CD4-positive, alpha-beta T cell treated with Interleukin-6 for 4 hours (primary cell): ENCODE data around the gene THAP4.
A peak's percentile ranks its signal among the peaks of the same experiment; 100 is the strongest.

Experiments
- DNase-seq: peaks from one replicate; pipeline ENCODE4 v3.0.0-alpha.2; 2020; ENCODE audit warnings: mixed read lengths

Gene THAP4, protein sequence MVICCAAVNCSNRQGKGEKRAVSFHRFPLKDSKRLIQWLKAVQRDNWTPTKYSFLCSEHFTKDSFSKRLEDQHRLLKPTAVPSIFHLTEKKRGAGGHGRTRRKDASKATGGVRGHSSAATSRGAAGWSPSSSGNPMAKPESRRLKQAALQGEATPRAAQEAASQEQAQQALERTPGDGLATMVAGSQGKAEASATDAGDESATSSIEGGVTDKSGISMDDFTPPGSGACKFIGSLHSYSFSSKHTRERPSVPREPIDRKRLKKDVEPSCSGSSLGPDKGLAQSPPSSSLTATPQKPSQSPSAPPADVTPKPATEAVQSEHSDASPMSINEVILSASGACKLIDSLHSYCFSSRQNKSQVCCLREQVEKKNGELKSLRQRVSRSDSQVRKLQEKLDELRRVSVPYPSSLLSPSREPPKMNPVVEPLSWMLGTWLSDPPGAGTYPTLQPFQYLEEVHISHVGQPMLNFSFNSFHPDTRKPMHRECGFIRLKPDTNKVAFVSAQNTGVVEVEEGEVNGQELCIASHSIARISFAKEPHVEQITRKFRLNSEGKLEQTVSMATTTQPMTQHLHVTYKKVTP

DNA sequence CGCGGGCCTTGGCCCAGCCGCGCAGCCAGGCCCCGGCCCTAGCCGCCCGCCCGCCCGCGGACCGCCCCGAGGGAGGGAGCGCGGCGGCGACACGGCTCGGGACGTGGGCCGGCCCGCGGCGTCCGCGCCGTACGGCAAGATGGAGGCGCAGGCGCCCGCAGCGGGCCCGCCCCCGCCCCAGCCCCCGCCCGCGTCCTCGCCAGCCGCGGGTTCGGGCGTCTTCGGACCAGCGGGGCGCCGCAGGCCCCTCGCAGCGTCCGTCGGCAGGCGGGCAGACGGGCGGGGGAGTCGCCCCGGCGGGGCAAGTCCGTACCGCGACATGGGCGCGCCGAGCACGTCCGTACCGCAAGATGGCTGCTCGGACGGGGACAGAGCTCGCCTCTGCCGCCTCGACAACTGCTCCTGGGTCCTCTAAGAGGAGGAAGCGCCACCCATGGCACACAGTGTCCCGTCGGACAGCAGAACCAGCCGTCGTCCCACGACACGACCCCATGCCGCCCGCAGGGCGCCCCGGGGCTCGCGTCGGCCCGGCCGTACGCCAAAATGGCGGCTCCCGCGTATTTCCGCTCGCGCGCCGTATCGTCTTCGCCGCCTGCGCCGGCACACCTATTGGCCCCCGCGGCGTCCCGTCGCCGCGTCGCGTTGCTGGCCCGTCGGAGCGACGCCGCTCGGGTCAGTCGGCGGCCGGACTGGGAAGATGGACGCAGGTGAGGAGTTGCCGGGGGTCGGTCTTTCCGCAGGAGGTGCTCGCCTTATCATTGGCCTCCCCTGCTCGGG is at the start of gene THAP4, which contains the start of gene ATG4B:
Gene THAP4 (minus strand): TSS at position 141 of the 777 bp plus-strand sequence. CDS start 141 bp downstream, outside the sequence.
Gene ATG4B (plus strand): TSS at position 676 of the 777 bp plus-strand sequence. CDS start 22 bp downstream, at position 698.
- peak; percentile 79 for DNase-seq

DNA sequence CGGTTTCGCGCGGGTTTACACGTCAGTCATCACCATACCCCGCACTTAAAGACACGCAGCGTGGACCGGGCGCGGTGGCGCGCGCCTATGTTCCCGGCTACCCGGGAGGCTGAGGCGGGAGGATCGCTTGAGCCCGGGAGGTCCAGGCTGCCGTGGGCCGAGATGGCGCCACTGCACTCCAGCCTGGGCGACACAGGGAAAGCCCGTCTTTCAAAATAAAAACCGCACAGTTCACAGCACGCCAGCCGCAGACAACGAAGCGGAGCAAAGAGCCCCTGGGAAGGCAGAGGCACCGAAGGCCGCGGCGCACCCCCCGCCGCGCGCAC is 49.3 kb upstream of the THAP4 start:
- no peak for DNase-seq

- DNase-seq = no peak
Observed at GRCh38 chr2:241680827-241681599, 44.1 kb upstream of the THAP4 start.

DNA sequence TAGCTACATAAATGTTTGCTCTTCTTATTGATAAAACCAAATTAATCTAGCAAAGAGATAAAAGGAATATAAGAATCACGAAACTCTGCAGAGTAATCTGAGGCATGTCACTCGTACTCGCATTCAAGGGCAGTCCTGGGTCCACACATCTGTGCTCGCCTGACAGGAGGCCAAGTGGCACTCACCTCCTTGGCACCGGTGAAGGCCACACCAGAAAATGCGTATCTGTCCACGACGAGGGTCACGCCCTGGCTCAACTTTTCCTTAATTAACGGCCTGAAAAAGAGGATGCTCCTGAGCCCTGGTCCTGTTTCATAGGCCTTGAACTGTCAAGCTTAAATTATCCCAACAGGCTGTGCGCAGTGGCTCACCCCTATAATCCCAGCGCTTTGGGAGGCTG is 43.1 kb upstream of the THAP4 start:
- DNase-seq = no peak

- DNase-seq = no peak
Observed at GRCh38 chr2:241678784-241679540, 42.0 kb upstream of the THAP4 start.

DNA sequence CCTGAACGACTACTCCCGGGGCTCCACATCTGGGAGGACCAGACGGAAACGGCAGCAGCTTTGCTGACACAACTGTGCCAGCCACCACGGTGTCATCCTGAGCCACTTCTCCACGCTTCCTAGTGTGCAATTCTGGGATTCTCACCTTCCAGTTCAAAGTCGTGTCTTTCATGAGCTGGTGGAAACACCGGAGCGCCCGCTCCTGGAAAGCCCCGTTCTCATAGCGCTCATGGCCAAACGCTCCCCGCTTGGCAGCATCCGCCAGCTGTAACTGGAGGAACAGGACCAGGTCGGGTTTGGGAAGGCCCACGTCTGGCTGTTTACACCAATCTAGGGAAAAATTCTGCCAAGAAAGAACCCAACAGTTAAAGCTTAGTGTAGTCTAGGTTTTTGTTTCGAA is 41.3 kb upstream of the THAP4 start:
- DNase-seq = no peak

GRCh38 chr2:241677392-241677791 is 40.4 kb upstream of the THAP4 start:
- no peak for DNase-seq

DNA sequence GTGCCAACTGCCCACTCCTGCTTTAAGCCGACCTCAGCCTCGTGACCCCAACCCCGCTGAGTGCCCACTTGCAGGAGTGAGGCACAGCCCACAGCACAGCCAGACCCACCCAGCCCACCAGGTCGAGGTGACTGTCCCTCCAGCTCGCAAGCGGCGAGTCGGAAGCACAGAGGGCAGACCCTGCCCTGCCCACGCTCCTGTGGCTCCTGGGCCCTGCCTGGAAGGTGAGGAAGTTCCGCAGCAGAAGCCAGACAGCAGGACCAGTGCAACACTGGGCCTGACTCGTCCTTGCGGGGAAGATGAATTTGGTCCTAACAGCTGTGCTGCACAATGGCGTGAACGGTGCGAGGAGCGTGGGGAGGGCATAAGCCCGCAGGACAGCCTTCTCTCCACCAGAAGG is 39.7 kb upstream of the THAP4 start:
- no peak for DNase-seq

DNA sequence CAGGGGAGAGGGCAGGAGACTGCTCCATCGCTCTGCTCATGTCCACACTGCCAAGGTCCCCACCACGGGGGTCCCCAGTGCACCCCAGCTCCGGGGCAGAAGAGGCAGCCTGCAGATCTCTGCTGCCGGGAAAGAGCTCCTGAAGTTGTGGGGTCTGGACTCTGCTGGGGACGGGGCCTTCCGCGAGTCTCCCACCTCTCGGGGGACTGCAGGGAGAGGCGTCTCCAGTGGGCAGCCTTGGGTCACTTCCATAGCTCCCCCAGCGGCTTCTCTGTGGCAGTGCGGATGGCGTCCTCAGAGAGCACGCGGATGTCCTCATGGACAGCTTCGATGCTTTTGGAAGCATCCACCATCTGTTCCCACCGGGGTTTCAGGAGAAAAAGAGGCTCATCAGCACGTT is 38.9 kb upstream of the THAP4 start:
- DNase-seq = no peak

DNA sequence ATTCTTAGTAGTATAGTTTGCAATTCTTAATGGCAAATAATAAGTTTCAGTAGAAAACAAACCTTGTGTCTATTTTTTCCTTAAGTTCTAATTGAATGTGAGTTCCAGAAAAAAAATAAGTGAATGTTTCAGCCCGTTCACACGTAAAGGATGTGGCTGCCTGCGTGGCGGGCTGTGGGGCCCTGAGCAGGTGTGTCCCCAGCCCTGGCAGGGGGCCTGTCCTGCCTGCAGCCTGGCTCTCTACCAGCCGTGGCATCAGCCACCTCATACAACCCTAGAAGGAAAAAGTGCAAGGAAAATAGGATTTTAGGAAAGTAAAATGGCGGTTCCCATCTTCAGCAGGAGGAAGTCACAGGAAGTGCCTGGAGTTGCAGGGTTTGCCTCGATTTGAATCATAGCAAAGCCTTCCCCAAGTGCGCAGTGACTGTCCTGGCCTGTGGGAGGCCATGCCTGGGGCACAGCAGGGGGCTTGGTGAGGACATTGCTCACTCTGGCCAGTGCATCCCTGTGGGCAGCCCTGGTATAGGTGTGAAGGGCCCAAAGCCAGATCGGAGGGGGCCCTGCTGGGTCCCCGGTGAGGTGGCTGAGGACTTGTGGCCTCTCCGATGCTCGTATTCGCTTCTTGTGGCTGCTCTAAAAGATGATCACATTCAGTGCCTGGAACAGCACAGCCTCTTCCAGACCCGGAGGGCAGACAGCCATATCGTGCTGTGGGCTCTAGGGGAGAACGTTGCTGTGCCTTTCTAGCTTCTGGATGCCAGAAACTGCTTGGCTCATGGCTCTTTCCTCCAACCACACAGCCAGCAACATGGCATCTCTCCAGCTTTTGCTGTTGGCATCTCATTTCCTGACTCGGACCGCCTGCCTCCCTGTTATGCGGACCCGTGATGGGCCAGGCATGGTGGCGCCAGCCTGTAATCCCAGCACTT is 37.1 kb upstream of the THAP4 start:
- DNase-seq = no peak

GRCh38 chr2:241673189-241673663 is 36.3 kb upstream of the THAP4 start:
- no peak for DNase-seq

- no peak for DNase-seq
Observed at GRCh38 chr2:241672243-241673188, 35.6 kb upstream of the THAP4 start.

- DNase-seq = no peak
Observed at GRCh38 chr2:241671457-241672240, 34.7 kb upstream of the THAP4 start.

DNA sequence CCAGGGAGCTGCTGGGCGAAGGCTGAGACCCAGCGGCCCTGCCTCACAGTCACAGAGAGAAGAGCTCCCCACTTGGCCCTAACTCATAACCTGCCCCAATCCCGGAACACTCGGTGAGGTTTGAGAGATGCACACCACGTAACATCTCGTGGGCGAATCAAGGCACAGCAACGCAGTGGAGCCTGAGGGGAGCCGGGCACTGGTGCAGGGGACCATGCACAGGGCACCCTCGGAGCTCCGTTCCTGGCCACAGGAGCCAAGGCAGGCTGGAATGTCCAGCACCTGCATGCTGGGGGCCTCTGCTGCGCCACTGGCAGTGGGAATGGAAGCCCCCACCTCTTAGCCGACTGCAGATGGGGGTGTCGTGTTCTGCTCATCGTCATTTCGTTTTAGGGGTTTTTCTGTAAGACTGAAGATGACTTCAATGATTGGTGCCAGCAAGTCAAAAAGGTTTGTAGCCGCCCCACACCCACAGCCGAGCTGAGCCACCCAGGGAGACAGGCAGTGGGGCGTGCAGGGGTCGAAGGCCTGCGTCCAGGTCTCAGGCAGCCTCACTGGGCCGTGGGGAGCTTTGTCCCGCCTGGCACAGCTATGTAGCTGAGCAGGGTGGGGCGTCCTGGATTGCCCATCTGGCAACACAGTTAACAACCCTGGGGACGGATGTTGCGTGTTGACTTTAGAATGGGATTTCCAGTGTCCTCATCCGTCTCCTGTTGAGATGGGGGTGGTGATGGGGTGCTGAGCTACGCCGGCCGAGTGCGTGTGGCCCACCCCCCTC is 33.6 kb upstream of the THAP4 start:
- no peak for DNase-seq

DNA sequence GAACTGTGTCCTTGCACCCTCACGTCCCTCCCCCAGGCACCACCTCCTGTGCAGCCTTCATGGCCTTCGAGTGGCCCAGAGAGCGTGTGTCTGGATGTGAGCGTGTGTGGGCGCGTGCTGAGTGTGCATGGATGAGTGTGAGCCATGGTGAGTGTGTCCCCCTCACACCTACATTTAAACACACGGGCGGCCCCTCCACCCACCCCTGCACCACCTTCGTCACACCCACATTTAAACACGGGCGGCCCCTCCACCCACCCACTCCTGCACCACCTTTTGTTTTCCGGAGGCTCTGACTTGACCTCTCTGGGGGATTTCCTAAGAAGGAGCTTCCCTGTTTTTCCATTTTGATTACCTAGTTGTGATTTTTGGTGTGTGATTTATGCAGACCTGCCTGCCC is 31.9 kb upstream of the THAP4 start:
- no peak for DNase-seq

GRCh38 chr2:241668354-241668753 is 31.4 kb upstream of the THAP4 start:
- DNase-seq = no peak

GRCh38 chr2:241666627-241667400 is 29.9 kb upstream of the THAP4 start:
- DNase-seq = no peak
